Breast epithelium (tissue), 4 donors: ENCODE results near the gene ELMO3. TPM values are rescaled to one million over a fixed set of nuclear protein-coding genes. Genes with fewer than 3 reads are reported as not detected.

Experiments
- DNase-seq, 2 donors: peaks; one replicate each; pipeline ENCODE4 v3.0.0-alpha.2; 2019; ENCODE audit warnings: low spot score in 2 of 2
- H3K27ac ChIP-seq, 2 donors: fragments of 200-600 bp; sonication (generic) in 1 of 2; one replicate each; pipeline ENCODE4 v1.5.1; 2016 to 2019; ENCODE audit warnings: mild to moderate bottlenecking in 1 of 2
- H3K27me3 ChIP-seq, 2 donors: fragments of 200-600 bp; sonication (generic) in 1 of 2; one replicate each; pipeline versions ENCODE4 v1.5.1 to v1.6.0; 2017 to 2019; ENCODE audit warnings: control low read depth in 1 of 2, mild to moderate bottlenecking in 1 of 2
- H3K36me3 ChIP-seq: fragments of 200-600 bp; one replicate; pipeline ENCODE4 v1.5.1; 2019
- H3K4me1 ChIP-seq, 2 donors: fragments of 200-600 bp; sonication (generic); one replicate each; pipeline ENCODE4 v1.5.1; 2016 to 2019; ENCODE audit warnings: control low read depth in 1 of 2
- H3K4me3 ChIP-seq, 3 donors: fragments of 200-600 bp; sonication (generic); 1 replicate in 2 of 3; 2 replicates in 1 of 3; pipeline ENCODE4 v1.5.1; 2016 to 2019; ENCODE audit warnings: mild to moderate bottlenecking in 3 of 3, moderate library complexity in 2 of 3
- H3K9me3 ChIP-seq, 2 donors: fragments of 200-600 bp; sonication (generic) in 1 of 2; one replicate each; pipeline ENCODE4 v1.5.1; 2016 to 2019; ENCODE audit warnings: control low read depth in 1 of 2
- POLR2A ChIP-seq: fragments of 450-650 bp; IDR thresholded peaks from one replicate; pipeline ENCODE4 v1.6.1; 2016; ENCODE audit warnings: antibody characterized with exemption, mild to moderate bottlenecking, moderate library complexity
- POLR2AphosphoS5 ChIP-seq, 3 donors: sonication (generic); formaldehyde crosslinking; IDR thresholded peaks; one replicate each; pipeline ENCODE4 v1.6.1; 2017; ENCODE audit warnings: antibody characterized with exemption in 3 of 3
- intact Hi-C: fragments of 100-400 bp; cut with DNase I; formaldehyde crosslinking; loops from one replicate; pipeline ENCODE4 v1.15.1; 2023; ENCODE audit warnings: low total_unique reads
- total RNA-seq, 3 donors: library from RNA; depleted of rRNA; stranded (reverse); fragments of >200 nt; gene quantifications; one replicate each; pipeline ENCODE4 v1.1.0, GENCODE V29; 2016
- TF ChIP-seq, protein P1 (sequence below), 3 donors: fragments of 450-650 bp; IDR thresholded peaks; one replicate each; pipeline ENCODE4 v1.5.1; 2016 to 2017; ENCODE audit warnings: antibody characterized with exemption in 3 of 3, mild to moderate bottlenecking in 3 of 3, moderate library complexity in 3 of 3

The ELMO3 gene
- total RNA-seq, 3 donors from 2014 or later, result 1.1 to 35.0 (median 19.7) TPM

GRCh38 chr16:67207249-67208091, 8.5 kb downstream of the ELMO3 start:
- intact Hi-C loops, result no loop called here
- H3K36me3 ChIP-seq, result peaks cover 8% of the 10 kb centered on the region
- no peaks in the 10 kb centered on the region for H3K4me1 ChIP-seq
- no peak for DNase-seq
- H3K4me3 ChIP-seq, result no peak overlapping the region
- no peak overlapping the region for H3K27ac ChIP-seq
- TF ChIP-seq, protein P1, sequence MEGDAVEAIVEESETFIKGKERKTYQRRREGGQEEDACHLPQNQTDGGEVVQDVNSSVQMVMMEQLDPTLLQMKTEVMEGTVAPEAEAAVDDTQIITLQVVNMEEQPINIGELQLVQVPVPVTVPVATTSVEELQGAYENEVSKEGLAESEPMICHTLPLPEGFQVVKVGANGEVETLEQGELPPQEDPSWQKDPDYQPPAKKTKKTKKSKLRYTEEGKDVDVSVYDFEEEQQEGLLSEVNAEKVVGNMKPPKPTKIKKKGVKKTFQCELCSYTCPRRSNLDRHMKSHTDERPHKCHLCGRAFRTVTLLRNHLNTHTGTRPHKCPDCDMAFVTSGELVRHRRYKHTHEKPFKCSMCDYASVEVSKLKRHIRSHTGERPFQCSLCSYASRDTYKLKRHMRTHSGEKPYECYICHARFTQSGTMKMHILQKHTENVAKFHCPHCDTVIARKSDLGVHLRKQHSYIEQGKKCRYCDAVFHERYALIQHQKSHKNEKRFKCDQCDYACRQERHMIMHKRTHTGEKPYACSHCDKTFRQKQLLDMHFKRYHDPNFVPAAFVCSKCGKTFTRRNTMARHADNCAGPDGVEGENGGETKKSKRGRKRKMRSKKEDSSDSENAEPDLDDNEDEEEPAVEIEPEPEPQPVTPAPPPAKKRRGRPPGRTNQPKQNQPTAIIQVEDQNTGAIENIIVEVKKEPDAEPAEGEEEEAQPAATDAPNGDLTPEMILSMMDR (IDR thresholded peaks at IDR 0.05), result no peak
- no peak for TF ChIP-seq POLR2AphosphoS5 (IDR thresholded peaks at IDR 0.05)
- no peak for TF ChIP-seq POLR2A
- H3K27me3 ChIP-seq, result no peaks in the 10 kb centered on the region
- no peaks in the 10 kb centered on the region for H3K9me3 ChIP-seq

GRCh38 chr16:67208154-67208896, 9.4 kb downstream of the ELMO3 start:
- no peaks in the 10 kb centered on the region for H3K9me3 ChIP-seq
- intact Hi-C loops, result no loop called here
- TF ChIP-seq POLR2A (no peak), POLR2AphosphoS5 (IDR thresholded peaks at IDR 0.05) (no peak)
- TF ChIP-seq, protein P1 (IDR thresholded peaks at IDR 0.05), result no peak
- no peak overlapping the region for H3K27ac ChIP-seq
- no peaks in the 10 kb centered on the region for H3K27me3 ChIP-seq
- H3K4me3 ChIP-seq, result no peak overlapping the region
- H3K36me3 ChIP-seq, result peaks cover 4% of the 10 kb centered on the region
- no peaks in the 10 kb centered on the region for H3K4me1 ChIP-seq
- DNase-seq, result no peak

DNA sequence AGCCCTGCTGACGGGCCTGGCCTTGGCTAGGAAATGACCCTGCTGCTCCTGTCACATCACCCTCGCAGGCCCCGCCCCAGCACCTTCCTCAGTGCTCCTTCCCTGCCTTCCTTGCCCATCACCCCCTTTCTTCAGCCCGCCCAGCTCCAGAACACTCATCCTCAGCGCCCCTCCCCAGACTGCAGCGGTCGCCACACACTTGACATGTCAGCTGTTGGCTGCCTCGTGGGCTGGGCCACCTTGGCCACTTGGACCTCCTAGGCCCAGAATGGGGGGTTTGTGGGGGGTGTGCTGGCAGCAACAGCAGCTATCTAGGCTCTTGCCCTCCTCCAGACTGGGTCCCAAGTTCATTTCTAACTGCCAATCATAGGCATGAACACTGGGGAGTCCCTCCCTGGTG, 10.6 kb downstream of the ELMO3 start:
- intact Hi-C loops, result no loop called here
- no peak overlapping the region for H3K27ac ChIP-seq
- no peaks in the 10 kb centered on the region for H3K27me3 ChIP-seq
- TF ChIP-seq, protein P1 (IDR thresholded peaks at IDR 0.05), result no peak
- no peak for TF ChIP-seq POLR2A
- H3K4me1 ChIP-seq, result no peaks in the 10 kb centered on the region
- no peaks in the 10 kb centered on the region for H3K36me3 ChIP-seq
- DNase-seq, result no peak
- no peak overlapping the region for H3K4me3 ChIP-seq
- no peaks in the 10 kb centered on the region for H3K9me3 ChIP-seq

DNA sequence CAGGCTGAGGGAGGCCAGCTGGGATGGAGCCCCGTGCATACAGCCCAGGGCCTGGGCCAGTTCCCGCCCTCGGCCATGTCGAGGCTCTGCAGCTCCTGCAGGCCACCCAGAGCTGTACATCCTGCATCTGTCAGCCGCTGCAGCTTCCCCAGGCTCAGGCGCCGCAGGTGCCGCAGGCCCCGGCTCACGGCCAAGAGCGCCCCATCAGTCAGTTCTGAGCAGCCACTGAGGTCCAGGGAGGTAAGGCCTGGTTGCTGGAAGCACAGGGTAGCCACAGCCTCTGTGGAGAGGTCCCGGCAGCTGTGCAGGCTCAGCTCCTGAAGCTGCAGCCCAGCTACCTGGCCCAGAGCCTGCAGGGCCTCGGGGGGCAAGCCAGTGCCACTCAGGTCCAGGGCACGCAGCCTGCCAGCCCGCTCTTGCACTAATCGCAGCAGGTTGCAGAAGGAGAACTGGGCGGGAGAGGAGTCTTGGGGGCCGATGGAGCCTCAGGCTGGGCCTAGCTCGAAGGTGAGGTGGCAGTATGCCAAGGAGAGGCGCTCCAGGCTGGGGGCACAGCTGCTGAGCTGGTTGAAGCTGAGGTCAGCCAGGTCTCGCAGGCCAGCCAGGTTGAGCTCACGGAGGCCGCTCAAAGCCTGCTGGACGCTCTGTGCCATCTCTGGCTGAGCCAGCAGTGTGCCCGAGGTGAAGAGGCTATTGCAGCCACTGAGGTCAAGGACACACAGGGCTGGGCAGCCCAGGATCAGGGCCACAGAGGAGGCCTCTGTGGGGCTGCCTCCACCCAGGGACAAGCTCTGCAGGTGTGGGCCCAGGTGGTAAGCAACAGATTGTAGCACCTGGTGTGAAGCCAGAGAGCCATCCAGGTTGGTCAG, 11.4 kb downstream of the ELMO3 start:
- no peaks in the 10 kb centered on the region for H3K36me3 ChIP-seq
- intact Hi-C loops, result no loop called here
- no peaks in the 10 kb centered on the region for H3K9me3 ChIP-seq
- no peaks in the 10 kb centered on the region for H3K4me1 ChIP-seq
- no peak overlapping the region for H3K4me3 ChIP-seq
- no peak overlapping the region for H3K27ac ChIP-seq
- TF ChIP-seq, protein P1 (IDR thresholded peaks at IDR 0.05), result no peak
- TF ChIP-seq POLR2A (no peak), POLR2AphosphoS5 (IDR thresholded peaks at IDR 0.05) (no peak)
- H3K27me3 ChIP-seq, result no peaks in the 10 kb centered on the region
- no peak for DNase-seq
